CD14-positive monocyte (primary cell): ENCODE data around the gene AKAP12. TPM values are rescaled to one million over a fixed set of nuclear protein-coding genes. Genes with fewer than 3 reads are reported as not detected.

Experiments used
- DNase-seq, 3 donors: peaks; one replicate each; pipeline ENCODE4 v3.0.0-alpha.2; 2011 to 2022
- H2AFZ ChIP-seq: 2 replicates; pipeline ENCODE4 v1.6.0; 2012; ENCODE audit warnings: mild to moderate bottlenecking, low read depth, low read length, inconsistent platforms; ENCODE audit not compliant: insufficient read depth, poor library complexity, severe bottlenecking
- H3K27ac ChIP-seq, 2 donors: 1 replicate in 1 of 2; 2 replicates in 1 of 2; pipeline ENCODE4 v1.5.1; 2012 to 2013; ENCODE audit warnings: low read length in 2 of 2, control low read depth in 1 of 2, inconsistent platforms in 1 of 2, low read depth in 1 of 2, mild to moderate bottlenecking in 1 of 2
- H3K27me3 ChIP-seq, 2 donors: one replicate each; pipeline versions ENCODE4 v1.6.0 to v1.6.1; 2011 to 2013; ENCODE audit warnings: low read length in 2 of 2; ENCODE audit not compliant: control insufficient read depth in 2 of 2, insufficient read depth in 2 of 2
- H3K36me3 ChIP-seq, 2 donors: replicated peaks in 1 of 2; 1 replicate in 1 of 2; 2 replicates in 1 of 2; pipeline versions ENCODE4 v1.5.1 to v1.6.1; 2012 to 2013; ENCODE audit warnings: low read length in 2 of 2, control low read depth in 1 of 2, inconsistent platforms in 1 of 2, mild to moderate bottlenecking in 1 of 2; ENCODE audit not compliant: insufficient read depth in 2 of 2, control insufficient read depth in 1 of 2
- H3K4me1 ChIP-seq, 2 donors: 1 replicate in 1 of 2; 2 replicates in 1 of 2; pipeline versions ENCODE4 v1.5.1 to v1.6.1; 2012 to 2013; ENCODE audit warnings: low read length in 2 of 2, control low read depth in 1 of 2, inconsistent platforms in 1 of 2, mild to moderate bottlenecking in 1 of 2, moderate library complexity in 1 of 2; ENCODE audit not compliant: insufficient read depth in 2 of 2, control insufficient read depth in 1 of 2
- H3K4me2 ChIP-seq: replicated peaks from 2 replicates; pipeline ENCODE3; 2012; ENCODE audit warnings: low read length, moderate library complexity, mild to moderate bottlenecking; ENCODE audit not compliant: poor library complexity, severe bottlenecking; ENCODE audit errors: extremely low read depth
- H3K4me3 ChIP-seq, 3 experiments: fragments of 200-600 bp in 1 of 3; sonication (generic) in 1 of 3; replicated peaks in 1 of 3; 1 replicate in 2 of 3; 2 replicates in 1 of 3; pipeline ENCODE4 v1.5.1; 2011 to 2013; ENCODE audit warnings: low read length in 3 of 3, mild to moderate bottlenecking in 3 of 3, control low read depth in 2 of 3, low read depth in 2 of 3, inconsistent platforms in 1 of 3, moderate library complexity in 1 of 3
- H3K79me2 ChIP-seq: 2 replicates; pipeline ENCODE4 v1.6.0; 2012; ENCODE audit warnings: mild to moderate bottlenecking, control low read depth, inconsistent platforms, low read length, moderate library complexity; ENCODE audit not compliant: insufficient read depth
- H3K9ac ChIP-seq: 2 replicates; pipeline ENCODE4 v1.6.0; 2017; ENCODE audit warnings: low read length, mild to moderate bottlenecking; ENCODE audit not compliant: insufficient read depth, poor library complexity, severe bottlenecking
- H3K9me3 ChIP-seq, 2 donors: replicated peaks in 1 of 2; 1 replicate in 1 of 2; 2 replicates in 1 of 2; pipeline versions ENCODE4 v1.5.1 to v1.6.1; 2012 to 2013; ENCODE audit warnings: low read length in 2 of 2, control low read depth in 1 of 2; ENCODE audit not compliant: control insufficient read depth in 1 of 2, insufficient read depth in 1 of 2
- H4K20me1 ChIP-seq: 2 replicates; pipeline ENCODE4 v1.6.0; 2012; ENCODE audit warnings: mild to moderate bottlenecking, low read length, control low read depth, moderate library complexity; ENCODE audit not compliant: insufficient read depth
- H3K27ac Mint-ChIP-seq, 7 donors: one replicate each; pipeline ENCODE4 v1.8.0; 2020; ENCODE audit warnings: mild to moderate bottlenecking in 7 of 7, mixed read lengths in 7 of 7, moderate library complexity in 6 of 7, inconsistent platforms in 2 of 7
- H3K27me3 Mint-ChIP-seq, 3 donors: one replicate each; pipeline ENCODE4 v1.8.0; 2021 to 2022; ENCODE audit warnings: low read depth in 3 of 3, mild to moderate bottlenecking in 3 of 3, mixed read lengths in 3 of 3, moderate library complexity in 3 of 3, inconsistent platforms in 1 of 3
- H3K36me3 Mint-ChIP-seq, 2 donors: one replicate each; pipeline ENCODE4 v1.8.0; 2020; ENCODE audit warnings: mixed read lengths in 2 of 2, inconsistent platforms in 1 of 2, mild to moderate bottlenecking in 1 of 2
- H3K4me1 Mint-ChIP-seq: one replicate; pipeline ENCODE4 v1.8.0; 2020; ENCODE audit warnings: mild to moderate bottlenecking, mixed read lengths
- H3K4me3 Mint-ChIP-seq, 2 donors: one replicate each; pipeline ENCODE4 v1.8.0; 2020; ENCODE audit warnings: mild to moderate bottlenecking in 2 of 2, mixed read lengths in 2 of 2, moderate library complexity in 1 of 2
- H3K9me3 Mint-ChIP-seq, 7 donors: one replicate each; pipeline ENCODE4 v1.8.0; 2020 to 2022; ENCODE audit warnings: mixed read lengths in 7 of 7, mild to moderate bottlenecking in 6 of 7, moderate library complexity in 6 of 7, inconsistent platforms in 2 of 7
- CTCF ChIP-seq: fragments of 200-600 bp; IDR thresholded peaks from one replicate; pipeline ENCODE4 v1.8.0; 2022; ENCODE audit warnings: antibody characterized with exemption, mild to moderate bottlenecking
- WGBS: methylation state at CpG from one replicate; pipeline ENCODE4 v1.1.5; 2013; ENCODE audit warnings: missing lambda C conversion rate; ENCODE audit not compliant: insufficient coverage; 5-methylcytosine and 5-hydroxymethylcytosine counted together
- intact Hi-C, 2 donors: fragments of 100-400 bp; cut with micrococcal nuclease; formaldehyde crosslinking; loops; one replicate each; pipeline versions ENCODE4 v1.15.0 to v1.15.1; 2023
- polyA plus RNA-seq, 3 donors: library from polyadenylated mRNA; depleted of rRNA in 1 of 3; unstranded in 2 of 3; stranded (reverse) in 1 of 3; fragments of 300-500 nt in 2 of 3; fragments of >200 nt in 1 of 3; fragmentation: Illumina TruSeq in 2 of 3; gene quantifications; 1 replicate in 2 of 3; 2 replicates in 1 of 3; pipeline ENCODE4 v1.2.3, GENCODE V29; 2012 to 2021

AKAP12 gene
- polyA plus RNA-seq, 3 donors, result 0.01 TPM; not detected in 2

- peaks cover 16 to 24% of the 10 kb centered on the region in 2 donors for H3K9me3 ChIP-seq
- H3K4me1 Mint-ChIP-seq, result peaks cover 6% of the 10 kb centered on the region
- no peak overlapping the region for H3K4me3 Mint-ChIP-seq
- H3K79me2 ChIP-seq, result no peaks in the 10 kb centered on the region
- H3K27me3 Mint-ChIP-seq, result peaks cover 17 to 24% (median 20%) of the 10 kb centered on the region in 3 donors
- WGBS, result 95% methylated on average over 6 of the region's 7 CpGs
- H2AFZ ChIP-seq, result no peak overlapping the region
- H3K4me3 ChIP-seq, result no peak overlapping the region
- DNase-seq, result no peak
- no peak for TF ChIP-seq CTCF
- no peak overlapping the region for H3K27ac ChIP-seq
- H3K27ac Mint-ChIP-seq, result peak overlapping the region in 1 of 7 donors; percentile 70
- H3K4me1 ChIP-seq, result peaks cover 2 to 4% of the 10 kb centered on the region in 2 donors
- H3K36me3 Mint-ChIP-seq, result no peaks in the 10 kb centered on the region
- peaks cover 8 to 31% (median 23%) of the 10 kb centered on the region in 7 donors for H3K9me3 Mint-ChIP-seq
- no peak overlapping the region for H3K4me2 ChIP-seq
- intact Hi-C loops, result loop anchor here in 1 of 2 donors (5.0 kb wide), 1 partner anchor 303 kb away; no protein-coding TSS in a partner anchor
- H3K9ac ChIP-seq, result no peak overlapping the region
- peaks cover 8 to 9% of the 10 kb centered on the region in 2 donors for H3K27me3 ChIP-seq
- H3K36me3 ChIP-seq, result no peaks in the 10 kb centered on the region
- H4K20me1 ChIP-seq, result no peaks in the 10 kb centered on the region
These were observed 80.4 kb downstream of the AKAP12 start for GRCh38 chr6:151320140-151320539.

GRCh38 chr6:151321438-151321837 lies 81.7 kb downstream of the AKAP12 start:
- no peaks in the 10 kb centered on the region for H3K36me3 Mint-ChIP-seq
- H3K27ac Mint-ChIP-seq, result no peak overlapping the region
- H4K20me1 ChIP-seq, result no peaks in the 10 kb centered on the region
- peaks cover 11 to 12% of the 10 kb centered on the region in 2 donors for H3K4me1 ChIP-seq
- H3K9ac ChIP-seq, result no peak overlapping the region
- no peak for DNase-seq
- H3K9me3 Mint-ChIP-seq, result peaks cover 1 to 20% (median 12%) of the 10 kb centered on the region in 7 donors
- TF ChIP-seq CTCF, result no peak
- H3K79me2 ChIP-seq, result no peaks in the 10 kb centered on the region
- peaks cover 21 to 22% of the 10 kb centered on the region in 2 donors for H3K27me3 ChIP-seq
- no peak overlapping the region for H2AFZ ChIP-seq
- H3K4me3 ChIP-seq, result no peak overlapping the region
- no CpG with 5 or more reads among the region's 1 CpG for WGBS
- H3K4me3 Mint-ChIP-seq, result no peak overlapping the region
- H3K4me1 Mint-ChIP-seq, result peaks cover 17% of the 10 kb centered on the region
- no peak overlapping the region for H3K4me2 ChIP-seq
- H3K27ac ChIP-seq, result no peak overlapping the region
- H3K9me3 ChIP-seq, result peaks cover 6 to 13% of the 10 kb centered on the region in 2 donors
- H3K27me3 Mint-ChIP-seq, result peaks cover 30 to 37% (median 32%) of the 10 kb centered on the region in 3 donors
- intact Hi-C loops, result loop anchor here in 1 of 2 donors (5.0 kb wide), 1 partner anchor 304 kb away; no protein-coding TSS in a partner anchor
- no peaks in the 10 kb centered on the region for H3K36me3 ChIP-seq
